GM23338 (cell line): ENCODE results near the gene LMBR1. TPM values are rescaled to one million over a fixed set of nuclear protein-coding genes. Genes with fewer than 3 reads are reported as not detected.

Source experiments
- ATAC-seq: fragments of 200-7000 bp; cut with Tn5 transposase; 3 replicates; pipeline ENCODE4 v1.9.1; 2020
- DNase-seq: peaks from one replicate; pipeline ENCODE4 v3.0.0-alpha.2; 2015; ENCODE audit warnings: low spot score
- H2AFZ ChIP-seq: fragments of 200-600 bp; sonication (generic); 2 replicates; pipeline ENCODE4 v1.8.0; 2016; ENCODE audit warnings: antibody characterized with exemption, mild to moderate bottlenecking, moderate library complexity
- H3F3A ChIP-seq: fragments of 200-600 bp; sonication (generic); replicated peaks from 2 replicates; pipeline ENCODE4 v1.8.0; 2017; ENCODE audit warnings: antibody characterized with exemption, mixed run types, low read depth
- H3K27ac ChIP-seq: fragments of 200-600 bp; sonication (generic); 2 replicates; pipeline ENCODE4 v1.6.1; 2016; ENCODE audit warnings: low read depth
- H3K27me3 ChIP-seq: fragments of 200-600 bp; sonication (generic); 2 replicates; pipeline ENCODE4 v1.8.0; 2016; ENCODE audit warnings: mild to moderate bottlenecking, mixed run types, moderate library complexity; ENCODE audit not compliant: insufficient read depth
- H3K36me3 ChIP-seq: fragments of 200-600 bp; sonication (generic); 2 replicates; pipeline ENCODE4 v1.8.0; 2016; ENCODE audit warnings: mild to moderate bottlenecking; ENCODE audit not compliant: insufficient read depth
- H3K4me1 ChIP-seq: fragments of 200-600 bp; sonication (generic); 2 replicates; pipeline ENCODE4 v1.8.0; 2016; ENCODE audit warnings: mild to moderate bottlenecking, moderate library complexity; ENCODE audit not compliant: insufficient read depth
- H3K4me2 ChIP-seq: fragments of 200-600 bp; sonication (generic); 2 replicates; pipeline ENCODE4 v1.7.1; 2017; ENCODE audit warnings: mixed run types
- H3K4me3 ChIP-seq: fragments of 200-600 bp; sonication (generic); 2 replicates; pipeline ENCODE4 v1.6.1; 2016; ENCODE audit warnings: mixed run types
- H3K79me2 ChIP-seq: fragments of 200-600 bp; sonication (generic); replicated peaks from 2 replicates; pipeline ENCODE4 v1.8.0; 2017; ENCODE audit warnings: mild to moderate bottlenecking; ENCODE audit not compliant: insufficient read depth
- H3K9me2 ChIP-seq: fragments of 200-600 bp; sonication (generic); 2 replicates; pipeline ENCODE4 v1.8.0; 2017; ENCODE audit not compliant: insufficient read depth
- H4K20me1 ChIP-seq: fragments of 200-600 bp; sonication (generic); replicated peaks from 2 replicates; pipeline ENCODE4 v1.8.0; 2017; ENCODE audit warnings: mild to moderate bottlenecking; ENCODE audit not compliant: insufficient read depth
- H3K27ac Mint-ChIP-seq: 2 replicates; pipeline ENCODE4 v1.8.0; 2020; ENCODE audit warnings: inconsistent platforms, mild to moderate bottlenecking, moderate library complexity, mixed read lengths
- H3K27me3 Mint-ChIP-seq: 3 replicates; pipeline ENCODE4 v1.8.0; 2022; ENCODE audit warnings: low read depth, mild to moderate bottlenecking, moderate library complexity, mixed read lengths, inconsistent platforms; ENCODE audit not compliant: insufficient read depth, poor library complexity
- H3K36me3 Mint-ChIP-seq: 3 replicates; pipeline ENCODE4 v1.8.0; 2021; ENCODE audit warnings: low read depth, mild to moderate bottlenecking, inconsistent platforms, moderate library complexity, mixed read lengths
- H3K4me1 Mint-ChIP-seq: 3 replicates; pipeline ENCODE4 v1.8.0; 2020; ENCODE audit warnings: mild to moderate bottlenecking, inconsistent platforms, mixed read lengths
- H3K4me3 Mint-ChIP-seq: 3 replicates; pipeline ENCODE4 v1.8.0; 2021; ENCODE audit warnings: moderate library complexity, mild to moderate bottlenecking, inconsistent platforms, mixed read lengths
- H3K9me3 Mint-ChIP-seq: 3 replicates; pipeline ENCODE4 v1.8.0; 2020; ENCODE audit warnings: moderate library complexity, mild to moderate bottlenecking, inconsistent platforms, mixed read lengths
- CREB1 ChIP-seq: fragments of 250-450 bp; sonication (Bioruptor Pico); IDR thresholded peaks from 2 replicates; pipeline ENCODE4 v1.5.0; 2020; ENCODE audit warnings: low read depth, mild to moderate bottlenecking, moderate library complexity
- EZH2 ChIP-seq: fragments of 200-600 bp; sonication (generic); IDR thresholded peaks from one replicate; pipeline ENCODE4 v1.8.0; 2017; ENCODE audit warnings: antibody characterized with exemption, mild to moderate bottlenecking, low read depth; ENCODE audit not compliant: unreplicated experiment
- EZH2phosphoT487 ChIP-seq: fragments of 200-600 bp; sonication (generic); IDR thresholded peaks from one replicate; pipeline ENCODE4 v1.8.1; 2018; ENCODE audit warnings: antibody characterized with exemption; ENCODE audit not compliant: unreplicated experiment
- JUNB ChIP-seq: IDR thresholded peaks from one replicate; pipeline ENCODE4 v1.6.1; 2016; ENCODE audit warnings: antibody characterized with exemption; ENCODE audit not compliant: unreplicated experiment
- NANOG ChIP-seq: IDR thresholded peaks from 2 replicates; pipeline ENCODE4 v1.6.1; 2016; ENCODE audit warnings: antibody characterized with exemption, borderline replicate concordance
- POLR2AphosphoS5 ChIP-seq: IDR thresholded peaks from 2 replicates; pipeline ENCODE4 v1.6.1; 2016; ENCODE audit warnings: antibody characterized with exemption, low read depth
- STAT1 ChIP-seq: IDR thresholded peaks from one replicate; pipeline ENCODE4 v1.6.1; 2016; ENCODE audit warnings: antibody characterized with exemption; ENCODE audit not compliant: unreplicated experiment
- ZNF114 ChIP-seq: fragments of 250-450 bp; sonication (Bioruptor Pico); IDR thresholded peaks from 2 replicates; pipeline ENCODE4 v1.5.0; 2020; ENCODE audit warnings: mild to moderate bottlenecking, moderate library complexity
- ZNF331 ChIP-seq: fragments of 250-450 bp; sonication (Bioruptor Pico); IDR thresholded peaks from 2 replicates; pipeline ENCODE4 v1.5.0; 2020; ENCODE audit warnings: low read depth, mild to moderate bottlenecking, moderate library complexity
- polyA plus RNA-seq: library from polyadenylated mRNA; unstranded; fragments of >200 nt; fragmentation: Nextera tagmentation; extraction: Ambion mirVana; gene quantifications from 2 replicates; pipeline ENCODE4 v1.2.1, GENCODE V29; 2016
- total RNA-seq: library from RNA; depleted of rRNA; stranded (reverse); fragments of >200 nt; shearing (Covaris generic); gene quantifications from 2 replicates; pipeline ENCODE4 v1.2.3, GENCODE V29; 2014
- TF ChIP-seq, protein P1 (sequence below), 2 experiments: fragments of 200-600 bp in 1 of 2; sonication (generic) in 1 of 2; conservative IDR thresholded peaks; 2 replicates each; pipeline versions ENCODE4 v1.5.1 to v1.6.1; 2016 to 2017; ENCODE audit warnings: antibody characterized with exemption in 2 of 2, low read depth in 2 of 2, mild to moderate bottlenecking in 2 of 2, moderate library complexity in 1 of 2
- TF ChIP-seq, protein P2 (sequence below): fragments of 250-450 bp; sonication (Bioruptor Pico); IDR thresholded peaks from 2 replicates; pipeline ENCODE4 v1.5.0; 2020; ENCODE audit warnings: mild to moderate bottlenecking, moderate library complexity
- TF ChIP-seq, protein P3 (sequence below): IDR thresholded peaks from 2 replicates; pipeline ENCODE4 v1.6.1; 2016; ENCODE audit warnings: antibody characterized with exemption
- TF ChIP-seq, protein P4 (sequence below): IDR thresholded peaks from one replicate; pipeline ENCODE4 v1.6.1; 2018; ENCODE audit warnings: antibody characterized with exemption; ENCODE audit not compliant: unreplicated experiment

The LMBR1 gene
- total and polyA plus RNA-seq, 2 experiments from 2014 or later: 21.8 to 90.1 TPM

DNA sequence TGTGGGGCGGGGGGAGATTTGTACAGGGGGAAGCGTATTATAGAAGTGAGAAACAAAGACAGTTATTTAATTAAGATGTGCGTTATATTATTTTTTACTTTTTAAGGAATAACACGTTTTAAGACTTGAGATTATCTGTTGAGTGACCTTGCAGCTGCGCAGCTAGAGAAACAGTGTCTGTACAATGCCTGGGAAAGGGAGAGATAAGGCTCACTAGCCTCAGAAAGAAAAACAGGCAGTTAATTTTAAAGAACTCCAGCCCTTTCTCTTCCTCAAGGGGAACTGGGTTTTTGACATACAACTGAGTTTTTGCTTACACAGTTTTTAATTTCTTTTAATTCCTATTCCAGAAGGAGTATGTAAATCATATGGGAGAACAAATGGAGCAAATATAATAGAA is 50.7 kb downstream of the LMBR1 start:
- no peak for ATAC-seq
- peaks cover 90% of the 10 kb centered on the region for H3K79me2 ChIP-seq

More for the DNA sequence above, 50.7 kb downstream of the LMBR1 start:
- no peaks in the 10 kb centered on the region for H3K4me1 ChIP-seq
- Mint-ChIP-seq H3K27me3 (peaks cover 7% of the 10 kb centered on the region), H3K9me3 (no peaks in the 10 kb centered on the region), H3K4me1 (peaks cover 8% of the 10 kb centered on the region), H3K4me3 (no peak overlapping the region), H3K36me3 (no peaks in the 10 kb centered on the region; the same call in 2 of the 3 replicates), H3K27ac (no peak overlapping the region)
- no peak for DNase-seq
- no peaks in the 10 kb centered on the region for H3K9me2 ChIP-seq
- no peaks in the 10 kb centered on the region for H3F3A ChIP-seq
- H4K20me1 ChIP-seq: peaks cover 24% of the 10 kb centered on the region
- H2AFZ ChIP-seq: no peak overlapping the region
- no peaks in the 10 kb centered on the region for H3K27me3 ChIP-seq
- H3K27ac ChIP-seq: no peak overlapping the region
- no peak overlapping the region for H3K4me2 ChIP-seq
- TF ChIP-seq ZNF114: no peak
- TF ChIP-seq, protein P1, sequence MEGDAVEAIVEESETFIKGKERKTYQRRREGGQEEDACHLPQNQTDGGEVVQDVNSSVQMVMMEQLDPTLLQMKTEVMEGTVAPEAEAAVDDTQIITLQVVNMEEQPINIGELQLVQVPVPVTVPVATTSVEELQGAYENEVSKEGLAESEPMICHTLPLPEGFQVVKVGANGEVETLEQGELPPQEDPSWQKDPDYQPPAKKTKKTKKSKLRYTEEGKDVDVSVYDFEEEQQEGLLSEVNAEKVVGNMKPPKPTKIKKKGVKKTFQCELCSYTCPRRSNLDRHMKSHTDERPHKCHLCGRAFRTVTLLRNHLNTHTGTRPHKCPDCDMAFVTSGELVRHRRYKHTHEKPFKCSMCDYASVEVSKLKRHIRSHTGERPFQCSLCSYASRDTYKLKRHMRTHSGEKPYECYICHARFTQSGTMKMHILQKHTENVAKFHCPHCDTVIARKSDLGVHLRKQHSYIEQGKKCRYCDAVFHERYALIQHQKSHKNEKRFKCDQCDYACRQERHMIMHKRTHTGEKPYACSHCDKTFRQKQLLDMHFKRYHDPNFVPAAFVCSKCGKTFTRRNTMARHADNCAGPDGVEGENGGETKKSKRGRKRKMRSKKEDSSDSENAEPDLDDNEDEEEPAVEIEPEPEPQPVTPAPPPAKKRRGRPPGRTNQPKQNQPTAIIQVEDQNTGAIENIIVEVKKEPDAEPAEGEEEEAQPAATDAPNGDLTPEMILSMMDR (conservative IDR thresholded peaks at IDR 0.05; ENCODE audit: low read depth in 2 of 2): no peak
- no peak for TF ChIP-seq ZNF331
- no peak for TF ChIP-seq STAT1
- TF ChIP-seq, protein P2, sequence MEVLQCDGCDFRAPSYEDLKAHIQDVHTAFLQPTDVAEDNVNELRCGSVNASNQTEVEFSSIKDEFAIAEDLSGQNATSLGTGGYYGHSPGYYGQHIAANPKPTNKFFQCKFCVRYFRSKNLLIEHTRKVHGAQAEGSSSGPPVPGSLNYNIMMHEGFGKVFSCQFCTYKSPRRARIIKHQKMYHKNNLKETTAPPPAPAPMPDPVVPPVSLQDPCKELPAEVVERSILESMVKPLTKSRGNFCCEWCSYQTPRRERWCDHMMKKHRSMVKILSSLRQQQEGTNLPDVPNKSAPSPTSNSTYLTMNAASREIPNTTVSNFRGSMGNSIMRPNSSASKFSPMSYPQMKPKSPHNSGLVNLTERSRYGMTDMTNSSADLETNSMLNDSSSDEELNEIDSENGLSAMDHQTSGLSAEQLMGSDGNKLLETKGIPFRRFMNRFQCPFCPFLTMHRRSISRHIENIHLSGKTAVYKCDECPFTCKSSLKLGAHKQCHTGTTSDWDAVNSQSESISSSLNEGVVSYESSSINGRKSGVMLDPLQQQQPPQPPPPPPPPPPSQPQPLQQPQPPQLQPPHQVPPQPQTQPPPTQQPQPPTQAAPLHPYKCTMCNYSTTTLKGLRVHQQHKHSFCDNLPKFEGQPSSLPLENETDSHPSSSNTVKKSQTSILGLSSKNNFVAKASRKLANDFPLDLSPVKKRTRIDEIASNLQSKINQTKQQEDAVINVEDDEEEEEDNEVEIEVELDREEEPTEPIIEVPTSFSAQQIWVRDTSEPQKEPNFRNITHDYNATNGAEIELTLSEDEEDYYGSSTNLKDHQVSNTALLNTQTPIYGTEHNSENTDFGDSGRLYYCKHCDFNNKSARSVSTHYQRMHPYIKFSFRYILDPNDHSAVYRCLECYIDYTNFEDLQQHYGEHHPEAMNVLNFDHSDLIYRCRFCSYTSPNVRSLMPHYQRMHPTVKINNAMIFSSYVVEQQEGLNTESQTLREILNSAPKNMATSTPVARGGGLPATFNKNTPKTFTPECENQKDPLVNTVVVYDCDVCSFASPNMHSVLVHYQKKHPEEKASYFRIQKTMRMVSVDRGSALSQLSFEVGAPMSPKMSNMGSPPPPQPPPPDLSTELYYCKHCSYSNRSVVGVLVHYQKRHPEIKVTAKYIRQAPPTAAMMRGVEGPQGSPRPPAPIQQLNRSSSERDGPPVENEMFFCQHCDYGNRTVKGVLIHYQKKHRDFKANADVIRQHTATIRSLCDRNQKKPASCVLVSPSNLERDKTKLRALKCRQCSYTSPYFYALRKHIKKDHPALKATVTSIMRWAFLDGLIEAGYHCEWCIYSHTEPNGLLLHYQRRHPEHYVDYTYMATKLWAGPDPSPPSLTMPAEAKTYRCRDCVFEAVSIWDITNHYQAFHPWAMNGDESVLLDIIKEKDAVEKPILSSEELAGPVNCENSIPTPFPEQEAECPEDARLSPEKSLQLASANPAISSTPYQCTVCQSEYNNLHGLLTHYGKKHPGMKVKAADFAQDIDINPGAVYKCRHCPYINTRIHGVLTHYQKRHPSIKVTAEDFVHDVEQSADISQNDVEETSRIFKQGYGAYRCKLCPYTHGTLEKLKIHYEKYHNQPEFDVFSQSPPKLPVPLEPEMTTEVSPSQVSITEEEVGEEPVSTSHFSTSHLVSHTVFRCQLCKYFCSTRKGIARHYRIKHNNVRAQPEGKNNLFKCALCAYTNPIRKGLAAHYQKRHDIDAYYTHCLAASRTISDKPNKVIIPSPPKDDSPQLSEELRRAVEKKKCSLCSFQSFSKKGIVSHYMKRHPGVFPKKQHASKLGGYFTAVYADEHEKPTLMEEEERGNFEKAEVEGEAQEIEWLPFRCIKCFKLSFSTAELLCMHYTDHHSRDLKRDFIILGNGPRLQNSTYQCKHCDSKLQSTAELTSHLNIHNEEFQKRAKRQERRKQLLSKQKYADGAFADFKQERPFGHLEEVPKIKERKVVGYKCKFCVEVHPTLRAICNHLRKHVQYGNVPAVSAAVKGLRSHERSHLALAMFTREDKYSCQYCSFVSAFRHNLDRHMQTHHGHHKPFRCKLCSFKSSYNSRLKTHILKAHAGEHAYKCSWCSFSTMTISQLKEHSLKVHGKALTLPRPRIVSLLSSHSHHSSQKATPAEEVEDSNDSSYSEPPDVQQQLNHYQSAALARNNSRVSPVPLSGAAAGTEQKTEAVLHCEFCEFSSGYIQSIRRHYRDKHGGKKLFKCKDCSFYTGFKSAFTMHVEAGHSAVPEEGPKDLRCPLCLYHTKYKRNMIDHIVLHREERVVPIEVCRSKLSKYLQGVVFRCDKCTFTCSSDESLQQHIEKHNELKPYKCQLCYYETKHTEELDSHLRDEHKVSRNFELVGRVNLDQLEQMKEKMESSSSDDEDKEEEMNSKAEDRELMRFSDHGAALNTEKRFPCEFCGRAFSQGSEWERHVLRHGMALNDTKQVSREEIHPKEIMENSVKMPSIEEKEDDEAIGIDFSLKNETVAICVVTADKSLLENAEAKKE (CRISPR knock-in tag): no peak
- no peak for TF ChIP-seq CREB1 (CRISPR knock-in tag)
- TF ChIP-seq, protein P3, sequence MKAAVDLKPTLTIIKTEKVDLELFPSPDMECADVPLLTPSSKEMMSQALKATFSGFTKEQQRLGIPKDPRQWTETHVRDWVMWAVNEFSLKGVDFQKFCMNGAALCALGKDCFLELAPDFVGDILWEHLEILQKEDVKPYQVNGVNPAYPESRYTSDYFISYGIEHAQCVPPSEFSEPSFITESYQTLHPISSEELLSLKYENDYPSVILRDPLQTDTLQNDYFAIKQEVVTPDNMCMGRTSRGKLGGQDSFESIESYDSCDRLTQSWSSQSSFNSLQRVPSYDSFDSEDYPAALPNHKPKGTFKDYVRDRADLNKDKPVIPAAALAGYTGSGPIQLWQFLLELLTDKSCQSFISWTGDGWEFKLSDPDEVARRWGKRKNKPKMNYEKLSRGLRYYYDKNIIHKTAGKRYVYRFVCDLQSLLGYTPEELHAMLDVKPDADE: no peak
- TF ChIP-seq, protein P4, sequence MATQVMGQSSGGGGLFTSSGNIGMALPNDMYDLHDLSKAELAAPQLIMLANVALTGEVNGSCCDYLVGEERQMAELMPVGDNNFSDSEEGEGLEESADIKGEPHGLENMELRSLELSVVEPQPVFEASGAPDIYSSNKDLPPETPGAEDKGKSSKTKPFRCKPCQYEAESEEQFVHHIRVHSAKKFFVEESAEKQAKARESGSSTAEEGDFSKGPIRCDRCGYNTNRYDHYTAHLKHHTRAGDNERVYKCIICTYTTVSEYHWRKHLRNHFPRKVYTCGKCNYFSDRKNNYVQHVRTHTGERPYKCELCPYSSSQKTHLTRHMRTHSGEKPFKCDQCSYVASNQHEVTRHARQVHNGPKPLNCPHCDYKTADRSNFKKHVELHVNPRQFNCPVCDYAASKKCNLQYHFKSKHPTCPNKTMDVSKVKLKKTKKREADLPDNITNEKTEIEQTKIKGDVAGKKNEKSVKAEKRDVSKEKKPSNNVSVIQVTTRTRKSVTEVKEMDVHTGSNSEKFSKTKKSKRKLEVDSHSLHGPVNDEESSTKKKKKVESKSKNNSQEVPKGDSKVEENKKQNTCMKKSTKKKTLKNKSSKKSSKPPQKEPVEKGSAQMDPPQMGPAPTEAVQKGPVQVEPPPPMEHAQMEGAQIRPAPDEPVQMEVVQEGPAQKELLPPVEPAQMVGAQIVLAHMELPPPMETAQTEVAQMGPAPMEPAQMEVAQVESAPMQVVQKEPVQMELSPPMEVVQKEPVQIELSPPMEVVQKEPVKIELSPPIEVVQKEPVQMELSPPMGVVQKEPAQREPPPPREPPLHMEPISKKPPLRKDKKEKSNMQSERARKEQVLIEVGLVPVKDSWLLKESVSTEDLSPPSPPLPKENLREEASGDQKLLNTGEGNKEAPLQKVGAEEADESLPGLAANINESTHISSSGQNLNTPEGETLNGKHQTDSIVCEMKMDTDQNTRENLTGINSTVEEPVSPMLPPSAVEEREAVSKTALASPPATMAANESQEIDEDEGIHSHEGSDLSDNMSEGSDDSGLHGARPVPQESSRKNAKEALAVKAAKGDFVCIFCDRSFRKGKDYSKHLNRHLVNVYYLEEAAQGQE: no peak
- no peak for TF ChIP-seq JUNB
- TF ChIP-seq NANOG: no peak
- TF ChIP-seq EZH2phosphoT487: no peak
- TF ChIP-seq POLR2AphosphoS5: no peak
- no peak for TF ChIP-seq EZH2
- no peaks in the 10 kb centered on the region for H3K36me3 ChIP-seq
- no peak overlapping the region for H3K4me3 ChIP-seq
